SH-SY5Y (cell line): ENCODE results near the gene CLCC1.

Experiments used
- GATA2 ChIP-seq: IDR thresholded peaks from 2 replicates; pipeline ENCODE4 v1.6.1; 2011; ENCODE audit warnings: mild to moderate bottlenecking, low read depth, low read length
- GATA3 ChIP-seq: IDR thresholded peaks from 2 replicates; pipeline ENCODE4 v1.6.1; 2011; ENCODE audit warnings: low read depth, mild to moderate bottlenecking, low read length, moderate library complexity

DNA sequence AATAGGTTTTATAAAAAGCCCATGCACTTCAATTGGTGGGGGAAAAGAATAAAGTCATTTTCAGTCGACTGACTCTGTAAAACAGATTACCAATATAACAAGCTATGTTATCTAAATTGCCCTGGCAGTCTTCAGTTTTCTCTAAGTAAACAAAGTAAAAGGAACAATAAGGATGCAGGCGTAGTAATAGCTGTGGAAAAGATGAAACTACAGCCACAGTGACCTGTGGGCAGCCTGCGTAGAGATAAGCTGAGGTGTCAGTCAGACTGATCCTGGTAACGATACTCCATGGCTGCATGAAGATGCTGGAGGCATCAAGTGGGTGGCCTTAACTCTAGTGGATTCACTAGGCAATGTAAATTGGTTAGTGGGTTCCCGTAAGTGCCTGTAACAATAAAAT is 29.3 kb downstream of the CLCC1 start:
- TF ChIP-seq GATA2 (no peak), GATA3 (no peak)
